GM19238 (cell line): ENCODE data around the gene ANGPTL8.
A peak's percentile ranks its signal among the peaks of the same experiment; 100 is the strongest.

Experiments
- DNase-seq: peaks from one replicate; pipeline ENCODE4 v3.0.0; 2011; ENCODE audit warnings: low spot score; ENCODE audit not compliant: insufficient read length

Gene ANGPTL8

DNA sequence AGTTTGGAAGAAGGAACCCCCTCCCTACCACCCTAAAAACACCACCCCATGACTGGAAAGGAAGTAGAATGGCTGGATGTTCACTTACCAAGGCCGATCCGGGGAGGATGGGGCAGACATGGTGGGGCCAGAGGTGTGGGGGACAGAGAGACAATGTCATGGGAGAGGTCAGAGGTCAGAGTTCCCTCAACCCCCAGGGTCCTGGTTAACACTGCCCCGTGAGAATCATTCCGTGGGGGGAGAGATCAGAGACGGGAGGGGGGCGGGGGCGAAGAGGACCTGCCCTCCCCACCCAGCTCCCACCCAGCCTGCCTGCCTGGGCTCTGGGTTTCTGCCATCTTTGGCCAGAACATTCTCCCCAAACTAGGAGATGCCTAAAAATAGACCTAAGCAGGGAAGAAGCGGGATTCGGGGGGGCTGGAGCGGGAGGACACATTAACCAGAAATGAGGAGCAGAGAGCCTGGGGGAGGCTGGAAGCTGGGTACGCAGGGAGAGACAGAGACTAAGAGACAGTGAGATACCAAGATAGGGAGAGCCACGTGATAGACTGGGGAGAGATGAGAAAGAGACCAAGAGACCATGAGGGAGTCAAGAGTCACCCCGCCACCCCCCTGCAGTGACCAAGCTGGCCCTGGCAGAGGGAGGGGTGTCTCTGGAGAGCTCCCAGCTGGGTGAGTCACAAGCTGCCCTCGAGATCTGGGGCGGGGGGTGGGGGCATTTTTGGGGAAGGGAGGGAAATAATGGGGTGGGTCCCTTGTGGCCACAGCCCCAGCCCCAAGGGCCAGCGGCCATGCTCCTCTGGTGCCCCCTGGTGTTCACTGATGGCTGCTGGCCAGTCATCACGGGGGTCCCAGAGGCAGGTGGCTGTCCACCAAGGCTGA lies 36.0 kb upstream of the ANGPTL8 start:
- DNase-seq = peak; percentile 70

DNA sequence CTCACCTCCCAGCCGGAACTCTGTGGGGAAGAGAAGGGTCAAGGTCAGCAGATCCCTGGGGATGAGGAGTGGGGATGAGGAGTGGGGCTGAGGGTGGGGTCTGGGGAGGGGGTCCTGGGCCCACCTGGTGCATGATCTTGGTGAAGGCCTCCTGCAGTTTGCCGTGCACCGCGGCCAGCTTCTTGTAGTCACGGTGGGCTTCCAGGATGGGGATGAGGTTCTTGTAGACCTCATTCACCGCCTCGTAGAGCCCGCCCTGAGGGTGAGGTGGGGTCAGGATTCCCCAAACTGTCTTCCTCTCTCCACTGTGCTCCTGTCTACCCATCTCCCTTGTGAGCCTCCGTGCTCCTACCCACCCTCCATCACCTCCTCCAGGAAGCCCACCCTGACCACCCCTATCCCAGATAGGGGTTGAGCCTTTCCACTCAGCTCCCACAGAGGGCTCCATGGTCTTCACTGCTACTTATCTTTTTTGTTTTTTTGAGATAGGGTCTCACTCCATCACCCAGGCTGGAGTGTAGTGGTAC lies 35.3 kb upstream of the ANGPTL8 start:
- no peak for DNase-seq

DNA sequence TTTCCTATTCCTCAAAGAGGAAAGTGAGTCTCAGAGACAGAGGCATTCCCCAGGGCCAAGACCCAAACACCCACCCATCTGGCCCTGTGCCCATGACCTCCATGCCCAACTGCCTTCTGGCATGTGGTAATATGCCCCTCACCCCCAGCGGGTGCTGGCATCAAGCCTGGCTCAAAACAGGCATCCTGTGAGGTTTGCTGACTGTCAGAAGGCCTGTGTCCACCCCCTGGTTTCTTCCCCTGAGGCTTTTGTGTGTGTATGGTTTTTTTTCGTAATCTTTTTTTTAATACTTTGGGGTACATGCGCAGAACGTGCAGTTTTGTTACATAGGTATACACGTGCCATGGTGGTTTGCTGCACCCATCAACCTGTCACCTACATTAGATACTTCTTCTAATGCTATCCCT lies 34.5 kb upstream of the ANGPTL8 start:
- DNase-seq = no peak

DNA sequence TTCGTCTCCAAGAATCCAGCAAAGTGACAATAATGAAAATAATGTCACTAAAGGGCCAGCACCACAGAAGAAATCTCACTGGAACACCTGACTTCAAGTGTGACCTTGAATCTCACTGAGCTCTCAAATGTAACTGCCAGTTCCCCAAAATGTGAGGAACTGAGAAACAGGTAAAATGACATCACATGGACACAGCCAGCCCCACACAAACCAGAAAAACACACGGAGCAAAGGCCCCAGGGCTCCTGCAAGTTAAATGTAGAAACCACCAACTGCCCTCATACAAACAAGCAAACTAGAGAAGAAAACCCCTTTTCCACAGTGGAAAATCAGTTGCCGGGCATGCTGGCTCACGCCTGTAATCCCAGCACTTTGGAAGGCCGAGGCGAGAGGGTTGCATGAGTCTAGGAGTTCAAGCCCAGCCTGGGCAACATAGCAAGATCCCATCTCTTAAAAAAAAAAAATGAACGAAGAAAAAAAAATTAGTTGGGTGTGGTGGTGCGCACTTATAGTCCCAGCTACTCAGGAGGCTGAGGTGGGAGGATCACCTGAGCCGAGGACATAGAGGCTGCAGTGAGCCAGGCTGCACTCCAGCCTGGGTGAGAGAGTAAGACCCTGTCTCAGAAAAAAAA lies 33.4 kb upstream of the ANGPTL8 start:
- DNase-seq = peak; percentile 45

DNA sequence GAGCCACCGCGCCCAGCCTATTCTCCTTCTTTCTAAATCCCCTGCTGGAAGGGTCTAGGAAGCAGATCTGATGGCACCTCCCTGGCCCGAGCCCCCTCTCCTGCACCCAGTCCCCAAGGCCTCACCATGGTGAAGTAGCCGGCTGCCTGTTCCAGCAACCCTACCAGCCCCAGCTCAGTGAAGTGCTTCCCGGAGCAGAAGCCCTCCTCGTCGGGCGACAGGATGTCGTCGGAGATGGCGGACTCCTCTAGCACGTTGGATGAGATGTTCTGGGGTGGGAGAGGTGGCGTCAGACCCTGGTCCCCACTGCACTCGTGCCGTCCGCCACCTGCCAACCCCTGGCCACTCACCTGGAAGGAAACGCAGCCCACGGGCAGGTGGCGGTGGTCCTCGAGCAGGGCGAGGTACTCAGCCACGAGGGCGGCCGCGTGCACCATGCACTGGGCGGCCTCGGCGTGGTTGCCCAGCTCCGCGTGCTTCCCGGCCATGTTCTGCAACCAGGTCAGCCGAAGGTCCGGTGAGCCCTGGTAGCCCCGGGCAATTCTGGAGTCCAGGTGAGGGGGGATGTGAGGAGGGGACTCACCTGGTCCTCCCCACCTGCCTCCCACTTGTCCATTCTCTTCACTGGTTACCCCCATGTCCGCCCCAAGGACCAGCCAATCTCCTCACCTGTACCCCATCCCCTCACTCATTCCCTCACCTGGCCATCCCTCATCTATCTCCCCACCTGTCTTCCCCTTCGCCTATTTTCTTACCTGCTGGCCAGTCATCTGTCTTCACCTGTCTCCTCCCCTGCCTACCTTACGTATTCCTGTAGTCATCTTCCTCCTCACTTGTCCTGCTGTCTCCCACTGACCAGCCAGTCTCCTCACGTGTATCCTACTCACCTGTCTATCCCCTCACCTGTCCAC lies 30.6 kb upstream of the ANGPTL8 start:
- DNase-seq = no peak

DNA sequence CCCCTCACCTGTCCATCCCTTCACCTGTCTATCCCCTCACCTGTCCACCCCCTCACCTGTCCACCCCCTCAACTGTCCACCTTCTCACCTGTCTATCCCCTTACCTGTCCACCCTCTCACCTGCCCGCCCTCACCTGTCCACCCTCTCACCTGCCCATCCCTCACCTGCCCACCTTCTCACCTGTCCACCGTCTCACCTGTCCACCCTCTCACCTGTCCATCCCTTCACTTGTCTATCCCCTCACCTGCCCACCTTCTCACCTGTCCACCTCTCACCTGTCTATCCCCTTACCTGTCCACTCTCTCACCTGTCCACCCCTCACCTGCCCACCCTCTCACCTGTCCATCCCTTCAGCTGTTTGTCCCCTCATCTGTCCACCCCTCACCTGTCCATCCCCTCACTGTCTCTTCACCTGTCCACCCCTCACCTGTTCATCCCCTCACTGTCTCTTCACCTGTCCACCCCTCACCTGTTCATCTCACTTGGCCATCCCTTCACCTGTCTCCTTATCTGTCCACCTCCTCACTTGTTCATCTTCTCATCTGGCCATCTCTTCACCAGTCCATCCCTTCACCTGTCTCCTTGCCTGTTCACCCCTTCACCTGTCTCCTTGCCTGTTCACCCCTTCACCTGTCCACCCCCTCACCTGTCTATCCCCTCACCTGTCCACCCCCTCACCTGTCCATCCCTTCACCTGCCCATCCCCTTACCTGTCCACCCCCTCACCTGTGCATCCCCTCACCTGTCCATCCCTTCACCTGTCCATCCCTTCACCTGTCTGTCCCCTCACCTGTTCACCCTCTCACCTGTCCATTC lies 29.4 kb upstream of the ANGPTL8 start:
- DNase-seq = no peak

DNA sequence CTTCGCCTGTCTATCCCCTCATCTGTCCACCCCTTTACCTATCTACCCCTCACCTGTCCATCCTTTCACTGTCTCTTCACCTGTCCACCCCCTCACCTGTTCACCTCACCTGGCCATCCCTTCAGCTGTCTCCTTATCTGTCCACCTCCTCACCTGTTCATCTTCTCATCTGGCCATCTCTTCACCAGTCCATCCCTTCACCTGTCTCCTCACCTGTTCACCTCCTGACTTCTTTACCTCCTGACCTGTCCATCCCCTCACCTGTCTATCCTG lies 28.8 kb upstream of the ANGPTL8 start:
- DNase-seq = no peak

DNA sequence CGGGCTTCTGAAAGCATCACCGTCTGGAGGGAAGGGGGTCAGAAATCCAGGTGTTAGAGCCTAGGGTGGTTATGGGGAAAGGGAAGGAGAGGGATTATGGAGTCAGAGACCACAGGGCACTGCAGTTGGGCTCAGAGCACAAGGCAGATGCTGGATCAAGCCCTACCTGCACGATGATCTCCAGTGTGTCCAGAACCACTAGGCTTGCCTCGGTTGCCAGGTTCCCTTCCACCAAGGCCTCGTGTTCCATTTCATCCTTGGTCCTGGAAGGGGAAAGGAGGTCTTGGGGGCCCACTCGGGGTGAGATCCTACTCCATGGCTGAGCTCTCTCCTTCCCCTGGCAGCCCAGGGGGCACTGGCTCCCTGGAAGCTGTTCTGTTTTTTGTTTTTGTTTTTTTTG lies 25.0 kb upstream of the ANGPTL8 start:
- DNase-seq = no peak

DNA sequence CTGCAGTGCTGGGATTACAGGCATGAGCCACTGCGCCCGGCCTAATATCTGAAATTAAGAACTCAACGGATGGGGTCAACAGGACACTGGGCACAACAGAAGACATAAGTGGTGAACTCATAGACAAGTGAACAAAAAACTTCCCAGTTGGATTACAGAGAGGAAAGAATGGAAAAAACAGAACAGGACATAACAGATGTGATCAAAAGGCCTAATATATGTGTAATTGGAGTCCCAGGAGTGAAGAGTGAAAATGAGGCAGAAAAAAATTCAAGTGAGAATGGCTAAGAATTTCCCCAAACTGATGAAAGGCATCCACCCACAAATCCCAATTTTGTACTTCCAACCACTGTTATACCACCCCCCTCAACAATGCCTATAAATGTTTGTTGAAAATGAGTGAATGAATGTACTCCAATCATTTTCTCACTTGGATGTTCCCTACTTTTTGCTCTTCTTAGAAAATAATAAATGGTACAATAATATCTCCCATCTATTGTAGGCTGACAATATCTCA lies 18.3 kb upstream of the ANGPTL8 start:
- DNase-seq = no peak

DNA sequence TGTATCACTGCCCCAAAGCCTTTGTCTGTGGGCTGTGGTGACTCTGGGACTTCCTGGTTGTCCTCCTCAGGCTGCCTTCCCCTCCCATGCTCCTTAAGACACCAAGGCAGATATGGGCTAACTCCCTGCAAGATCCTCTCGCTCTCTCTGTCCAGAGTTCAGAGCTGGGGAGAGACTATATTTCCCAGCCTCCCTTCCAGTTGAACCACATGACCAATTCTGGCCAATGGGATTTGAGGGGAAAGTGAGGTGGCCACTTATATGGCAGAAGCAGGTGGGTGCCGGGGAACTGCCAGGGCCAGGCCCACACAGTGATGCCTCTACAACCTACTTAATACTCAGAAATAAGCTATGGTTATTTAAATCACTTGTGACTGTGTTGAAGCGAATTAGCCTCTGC lies 16.2 kb upstream of the ANGPTL8 start:
- DNase-seq = no peak

DNA sequence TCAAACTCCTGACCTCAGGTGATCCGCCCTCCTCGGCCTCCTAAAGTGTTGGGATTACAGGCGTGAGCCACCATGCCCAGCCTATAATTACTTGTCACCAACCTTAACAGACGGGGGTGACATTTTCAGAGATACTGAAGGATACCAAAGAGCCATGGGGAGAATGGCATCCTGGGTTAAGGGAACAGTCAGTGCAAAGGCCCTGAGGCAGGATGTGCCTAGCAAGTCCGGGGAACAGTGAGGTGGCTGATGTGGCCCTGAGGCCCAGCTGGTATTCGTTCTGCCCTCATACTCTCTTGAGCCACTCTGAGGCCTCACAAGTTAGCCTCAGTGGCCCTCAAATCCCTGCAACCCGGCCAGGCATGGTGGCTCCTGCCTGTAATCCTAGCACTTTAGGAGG lies 15.0 kb upstream of the ANGPTL8 start:
- DNase-seq = no peak

DNA sequence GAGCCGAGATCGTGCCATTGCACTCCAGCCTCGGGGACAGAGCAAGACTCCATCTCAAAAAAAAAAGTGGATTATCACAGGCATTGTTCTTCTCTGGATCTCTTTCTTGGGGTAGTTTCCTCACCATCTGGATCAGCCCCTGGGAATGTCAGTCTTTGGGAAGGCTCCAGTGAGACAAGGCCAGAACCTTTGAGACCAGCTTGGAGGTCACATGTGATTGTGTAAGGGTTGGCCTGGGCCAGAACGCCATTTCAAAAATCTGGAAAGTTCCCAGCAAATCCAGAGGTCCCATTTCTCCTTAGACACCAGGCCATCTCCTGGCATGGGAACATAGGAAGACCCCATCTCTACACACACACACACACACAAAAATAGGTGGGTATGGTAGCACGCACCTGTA lies 14.2 kb upstream of the ANGPTL8 start:
- DNase-seq = no peak

DNA sequence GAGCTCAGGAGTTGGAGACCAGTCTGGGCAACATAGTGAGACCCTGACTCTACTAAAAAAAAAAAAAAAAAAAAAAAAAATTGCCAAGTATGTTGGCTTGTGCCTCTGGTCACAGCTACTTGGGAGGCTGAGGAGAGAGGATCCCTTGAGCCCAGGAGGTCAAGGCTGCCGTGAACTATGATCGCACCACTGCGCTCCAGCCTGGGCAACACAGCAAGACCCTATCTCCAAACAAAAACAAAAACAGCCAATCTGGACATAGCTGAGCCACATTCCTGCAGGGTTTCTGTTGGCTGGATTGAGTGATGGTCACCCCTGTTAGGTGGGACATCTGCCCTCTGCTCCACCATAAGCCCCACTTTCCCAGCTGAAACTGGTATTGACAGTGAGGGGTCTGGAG lies 13.6 kb upstream of the ANGPTL8 start:
- no peak for DNase-seq

DNA sequence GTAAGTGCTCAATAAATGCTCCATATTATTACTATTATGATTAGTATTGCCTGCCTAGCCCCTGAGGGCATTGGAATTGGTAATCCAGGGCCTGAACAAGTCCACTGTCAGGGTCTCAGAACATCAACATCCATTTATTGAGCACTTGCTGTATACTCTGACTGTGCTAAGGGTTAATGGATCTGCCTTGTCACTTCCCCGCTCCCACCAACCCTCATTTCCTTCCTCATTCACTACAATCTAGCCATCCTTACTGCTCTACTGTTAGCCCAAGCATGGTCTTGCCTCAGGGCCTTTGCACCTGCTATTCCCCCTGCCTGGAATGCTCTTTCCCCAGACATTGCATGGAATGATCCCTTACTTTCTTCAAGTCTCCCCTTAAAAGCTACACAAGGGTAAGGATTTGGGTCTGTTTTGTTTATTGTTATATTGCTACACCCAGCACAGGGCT lies 12.7 kb upstream of the ANGPTL8 start:
- DNase-seq = no peak

DNA sequence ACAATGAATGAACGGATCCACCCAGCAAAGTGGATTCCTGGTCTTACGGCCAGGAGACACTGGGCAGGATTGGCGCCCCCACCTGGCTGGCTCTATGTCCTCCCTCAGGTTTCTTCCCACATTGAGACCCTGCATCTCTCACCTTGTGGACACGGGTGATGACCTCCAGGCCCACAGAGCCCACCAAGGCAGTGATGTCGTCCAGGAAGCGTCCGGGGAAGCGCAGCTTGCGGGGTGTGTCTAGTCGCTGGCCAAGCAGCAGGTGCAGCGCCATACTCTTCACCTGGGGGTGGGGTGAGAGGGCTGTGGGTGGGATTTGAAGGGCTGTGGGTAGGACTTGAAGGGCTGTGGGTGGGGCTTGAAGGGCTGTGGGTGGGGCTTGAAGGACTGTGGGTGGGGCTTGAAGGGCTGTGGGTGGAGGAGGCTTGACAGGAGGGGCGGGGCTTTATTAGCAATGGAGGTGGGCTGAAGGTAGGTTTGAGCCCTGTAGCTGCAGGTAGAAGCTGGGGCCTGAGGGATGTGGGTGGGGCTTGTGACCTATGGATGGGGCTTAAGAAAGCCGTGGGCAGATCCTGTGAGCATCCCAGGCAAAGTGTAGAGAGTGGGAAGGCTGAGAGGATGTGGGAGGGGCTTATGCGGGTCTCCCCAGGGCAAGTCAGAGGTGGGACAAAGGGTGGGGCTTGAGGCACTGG lies 12.1 kb upstream of the ANGPTL8 start:
- no peak for DNase-seq

DNA sequence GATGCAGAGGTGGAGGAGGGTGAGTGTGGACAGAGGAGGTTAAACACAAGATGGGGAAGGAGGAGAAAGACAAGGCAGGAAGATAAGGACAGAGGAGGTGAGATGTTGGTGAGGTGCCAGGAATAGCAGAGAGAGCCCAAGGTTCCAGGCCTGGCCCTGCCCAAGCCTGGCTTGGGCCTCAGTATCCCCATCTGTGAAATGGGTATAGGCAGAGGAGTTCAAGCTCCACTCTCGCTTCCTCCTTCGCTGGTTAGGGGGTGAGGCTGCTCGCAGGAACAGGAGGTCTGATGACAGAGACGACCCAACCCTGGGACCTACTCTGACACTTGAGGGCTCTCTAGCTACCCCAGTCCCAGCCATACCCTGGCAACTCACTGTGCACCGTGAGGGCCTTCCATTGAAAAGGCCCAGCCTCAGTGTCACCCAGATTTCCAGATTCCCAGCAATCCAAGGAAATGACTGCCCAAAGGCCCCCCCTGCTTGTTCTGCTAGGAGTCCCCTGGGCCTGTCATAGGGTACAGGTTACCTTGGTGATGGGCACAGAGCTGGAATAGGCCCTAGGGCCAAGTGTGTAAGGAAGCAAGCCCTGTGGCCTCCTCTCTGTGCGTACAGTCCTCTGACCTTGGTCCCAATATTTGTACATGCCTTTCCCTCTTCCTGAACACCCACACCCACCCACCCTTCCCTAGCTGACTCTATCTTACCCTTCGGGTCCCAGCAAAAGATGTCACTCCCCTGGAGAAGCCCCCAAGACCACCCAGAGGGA lies 8.6 kb upstream of the ANGPTL8 start:
- no peak for DNase-seq

DNA sequence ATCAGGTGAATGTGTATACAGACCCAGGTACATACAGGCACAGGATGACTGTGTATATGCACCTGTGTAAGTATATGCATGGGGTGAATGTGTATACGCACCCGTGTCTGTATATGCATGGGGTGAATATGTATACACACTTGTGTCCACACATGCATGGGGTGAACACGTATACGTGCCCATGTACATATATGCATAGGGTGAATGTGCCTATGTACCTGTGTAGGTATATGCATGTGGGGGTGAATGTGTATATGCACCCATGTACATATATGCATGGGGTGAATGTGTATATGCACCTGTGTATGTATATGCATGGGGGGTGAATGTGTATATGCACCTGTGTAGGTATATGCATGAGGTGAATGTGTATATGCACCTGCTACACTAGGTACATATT lies 6.9 kb upstream of the ANGPTL8 start:
- no peak for DNase-seq

DNA sequence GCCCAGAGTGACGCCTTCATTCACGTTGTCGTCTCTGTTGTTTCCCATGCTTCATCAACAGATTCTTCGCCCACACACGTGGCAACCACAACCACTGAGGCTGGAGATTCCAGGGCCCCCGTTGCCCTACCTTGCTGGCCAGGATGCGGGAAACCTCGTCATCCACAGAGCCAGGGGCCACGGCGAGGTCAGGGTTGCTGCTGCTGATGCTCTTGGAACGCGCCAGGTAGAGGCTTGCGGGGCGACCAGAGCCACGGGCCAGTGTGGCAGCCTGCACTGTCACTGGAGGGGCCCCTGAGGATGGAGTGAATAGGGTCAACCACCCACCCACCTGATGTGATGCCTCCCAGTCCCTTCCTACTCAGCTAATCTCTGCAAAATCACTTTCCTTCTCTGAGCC lies 6.3 kb upstream of the ANGPTL8 start:
- no peak for DNase-seq

DNA sequence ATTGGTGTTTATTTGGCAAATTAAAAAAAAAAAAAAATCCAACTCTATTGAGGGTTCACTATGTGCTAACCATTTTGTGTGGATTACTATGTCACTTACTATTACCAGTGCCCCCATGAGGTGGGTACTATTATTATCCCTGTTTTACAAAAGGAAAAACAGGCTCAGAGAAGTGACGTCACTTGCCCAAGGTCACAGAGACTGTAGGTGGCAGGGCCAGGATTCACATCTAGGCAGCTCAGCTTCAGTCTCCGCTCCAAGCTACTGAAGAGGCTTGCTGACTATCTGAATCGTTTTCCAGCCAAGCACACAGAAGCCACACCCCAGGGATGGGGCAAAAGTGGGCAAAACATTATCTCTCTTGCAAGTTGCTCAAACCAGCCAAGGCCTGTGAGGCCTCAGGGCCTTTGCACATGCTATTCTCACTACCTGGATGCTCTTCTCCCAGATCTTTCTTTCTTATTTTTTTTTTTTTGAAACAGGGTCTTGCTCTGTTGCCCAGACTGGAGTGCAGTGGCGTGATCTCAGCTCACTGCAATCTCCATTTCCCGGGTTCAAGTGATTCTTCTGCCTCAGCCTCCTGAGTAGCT lies 4.8 kb upstream of the ANGPTL8 start:
- no peak for DNase-seq
